Stomach (tissue), 9 donors: ENCODE data around the gene CYP4F8. TPM values are rescaled to one million over a fixed set of nuclear protein-coding genes. Genes with fewer than 3 reads are reported as not detected.
"Not testable (repeated sequence)": the region's sequence is repeated elsewhere in the genome, so short reads cannot be mapped to it uniquely, and the experiment has no call there.

ENCODE experiments used
- DNase-seq, 2 donors: peaks; one replicate each; pipeline versions ENCODE4 v3.0.0 to v3.0.0-alpha.2; 2013 to 2019
- H3K27ac ChIP-seq, 5 donors: fragments of 200-600 bp in 4 of 5; sonication (generic) in 4 of 5; one replicate each; pipeline ENCODE4 v1.5.1; 2013 to 2019; ENCODE audit warnings: mild to moderate bottlenecking in 1 of 5, moderate library complexity in 1 of 5
- H3K27me3 ChIP-seq, 3 donors: fragments of 200-600 bp; sonication (generic); one replicate each; pipeline ENCODE4 v1.5.1; 2017 to 2019; ENCODE audit warnings: mixed run types in 1 of 3
- H3K36me3 ChIP-seq, 4 donors: fragments of 200-600 bp; sonication (generic); 1 replicate in 3 of 4; 2 replicates in 1 of 4; pipeline ENCODE4 v1.5.1; 2016 to 2019
- H3K4me1 ChIP-seq, 4 donors: fragments of 200-600 bp; sonication (generic); one replicate each; pipeline ENCODE4 v1.5.1; 2016 to 2019
- H3K4me3 ChIP-seq, 4 donors: fragments of 200-600 bp; sonication (generic) in 3 of 4; one replicate each; pipeline ENCODE4 v1.5.1; 2016 to 2019; ENCODE audit warnings: mild to moderate bottlenecking in 1 of 4
- H3K9me3 ChIP-seq, 4 donors: fragments of 200-600 bp; sonication (generic); one replicate each; pipeline ENCODE4 v1.5.1; 2016 to 2019
- CTCF ChIP-seq, 7 experiments: fragments of 450-650 bp in 4 of 7; fragments of 200-600 bp in 3 of 7; sonication (generic) in 3 of 7; IDR thresholded peaks; one replicate each; pipeline ENCODE4 v1.5.1; 2016 to 2019; ENCODE audit warnings: antibody characterized with exemption in 7 of 7, control low read depth in 2 of 7, mild to moderate bottlenecking in 1 of 7
- EP300 ChIP-seq: sonication (generic); formaldehyde crosslinking; IDR thresholded peaks from one replicate; pipeline ENCODE4 v1.6.1; 2017; ENCODE audit warnings: antibody characterized with exemption
- POLR2A ChIP-seq, 4 donors: fragments of 450-650 bp; IDR thresholded peaks; one replicate each; pipeline ENCODE4 v1.6.1; 2016; ENCODE audit warnings: antibody characterized with exemption in 4 of 4, control low read depth in 2 of 4, mild to moderate bottlenecking in 1 of 4, moderate library complexity in 1 of 4
- POLR2AphosphoS5 ChIP-seq, 3 donors: sonication (generic); formaldehyde crosslinking; IDR thresholded peaks; one replicate each; pipeline ENCODE4 v1.6.1; 2016; ENCODE audit warnings: antibody characterized with exemption in 3 of 3
- WGBS, 5 donors: extraction: QIAGEN DNeasy Blood & Tissue Kit in 3 of 5; methylation state at CpG; one replicate each; pipeline versions ENCODE4 v1.1.5 to v1.1.7; 2013 to 2018; 5-methylcytosine and 5-hydroxymethylcytosine counted together
- intact Hi-C: fragments of 100-400 bp; cut with DNase I; formaldehyde crosslinking; loops from one replicate; pipeline ENCODE4 v1.15.1; 2023; ENCODE audit warnings: low total_unique reads
- polyA plus RNA-seq, 3 donors: library from polyadenylated mRNA; stranded (reverse); fragments of 200-250 nt; gene quantifications; one replicate each; pipeline ENCODE4 v1.2.3, GENCODE V29; 2013
- total RNA-seq, 5 donors: library from RNA; depleted of rRNA; stranded (reverse); fragments of >200 nt; gene quantifications; one replicate each; pipeline versions ENCODE4 v1.1.0 to v1.2.3, GENCODE V29; 2014 to 2016
- donor health status: healthy with polysubstance abuse.
- donor health status: Bipolar disorder and iron deficiency.
- donor health status: healthy.

The CYP4F8 gene
- total and polyA plus RNA-seq, 8 donors, result not detected

- H3K4me1 ChIP-seq, result peaks cover 7 to 20% (median 11%) of the 10 kb centered on the region in 4 donors
- TF ChIP-seq EP300 (no peak), POLR2A (IDR thresholded peaks at IDR 0.05) (no peak), CTCF (IDR thresholded peaks at IDR 0.05) (no peak), POLR2AphosphoS5 (IDR thresholded peaks at IDR 0.05) (no peak)
- intact Hi-C loops, result no loop called here
- H3K36me3 ChIP-seq, result no peaks in the 10 kb centered on the region
- WGBS, 5 donors, result 53 to 75% (median 72%) methylated on average over 3 of the region's 3 CpGs
- H3K9me3 ChIP-seq, result no peaks in the 10 kb centered on the region
- H3K27me3 ChIP-seq, result peaks cover 0 to 18% (median 0%) of the 10 kb centered on the region in 3 donors
- no peak overlapping the region for H3K4me3 ChIP-seq
- no peak for DNase-seq
- no peak overlapping the region for H3K27ac ChIP-seq
Measured at GRCh38 chr19:15644816-15645215, 29.8 kb downstream of the CYP4F8 start.

GRCh38 chr19:15649526-15649925 is 34.5 kb downstream of the CYP4F8 start:
- H3K9me3 ChIP-seq, result no peaks in the 10 kb centered on the region
- H3K27ac ChIP-seq, result no peak overlapping the region
- H3K4me1 ChIP-seq, result no peaks in the 10 kb centered on the region
- H3K27me3 ChIP-seq, result peaks cover 0 to 40% (median 0%) of the 10 kb centered on the region in 3 donors
- TF ChIP-seq CTCF (IDR thresholded peaks at IDR 0.05), result peak in 1 of 7 experiments; percentile 4
- TF ChIP-seq POLR2A (IDR thresholded peaks at IDR 0.05), result no peak
- DNase-seq, result no peak
- no peaks in the 10 kb centered on the region for H3K36me3 ChIP-seq
- 58 to 73% (median 70%) methylated on average over 2 of the region's 2 CpGs; no CpG with 5 or more reads in 1 of the 5 donors for WGBS, 5 donors
- intact Hi-C loops, result no loop called here
- no peak overlapping the region for H3K4me3 ChIP-seq

DNA sequence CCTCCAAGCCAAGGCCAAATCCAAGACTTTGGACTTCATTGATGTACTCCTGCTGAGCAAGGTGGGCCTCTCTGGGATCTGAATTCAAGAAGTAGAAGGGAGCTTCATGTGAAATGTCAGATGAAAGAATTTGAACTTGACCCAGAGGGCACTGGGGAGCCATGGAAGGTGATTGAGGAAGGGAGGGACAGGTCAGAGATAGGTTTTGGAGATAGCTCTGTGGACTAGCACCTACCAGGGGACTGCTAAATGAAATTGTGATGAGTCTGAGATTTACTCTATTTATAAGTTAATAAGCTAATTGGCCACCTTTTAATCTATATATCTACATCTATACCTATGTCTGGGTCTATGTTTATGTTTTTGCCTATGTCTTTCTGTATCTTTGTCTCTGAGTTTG is 35.1 kb downstream of the CYP4F8 start:
- intact Hi-C loops, result not testable (repeated sequence)

GRCh38 chr19:15651791-15652190 is 36.8 kb downstream of the CYP4F8 start:
- Histone ChIP-seq H3K27ac (no peak overlapping the region), H3K9me3 (no peaks in the 10 kb centered on the region), H3K4me3 (no peak overlapping the region), H3K4me1 (no peaks in the 10 kb centered on the region), H3K27me3 (peaks cover 0 to 34% (median 0%) of the 10 kb centered on the region in 3 donors), H3K36me3 (no peaks in the 10 kb centered on the region)
- TF ChIP-seq POLR2AphosphoS5 (IDR thresholded peaks at IDR 0.05), result no peak
- 61 to 83% (median 69%) methylated on average over 3 of the region's 3 CpGs for WGBS, 5 donors
- intact Hi-C loops, result no loop called here
- no peak for DNase-seq

More for the DNA sequence above, 35.1 kb downstream of the CYP4F8 start:
- H3K4me1 ChIP-seq, H3K9me3 ChIP-seq, DNase-seq, H3K27ac ChIP-seq, H3K4me3 ChIP-seq, H3K36me3 ChIP-seq: not testable (repeated sequence)
- peaks cover 0 to 40% (median 0%) of the 10 kb centered on the region in 3 donors for H3K27me3 ChIP-seq

- no peaks in the 10 kb centered on the region for H3K4me1 ChIP-seq
- TF ChIP-seq POLR2A (IDR thresholded peaks at IDR 0.05), result no peak
- TF ChIP-seq EP300, result no peak
- TF ChIP-seq CTCF (IDR thresholded peaks at IDR 0.05), result no peak
- no peak for TF ChIP-seq POLR2AphosphoS5 (IDR thresholded peaks at IDR 0.05)
- no peaks in the 10 kb centered on the region for H3K36me3 ChIP-seq
- no peak overlapping the region for H3K27ac ChIP-seq
- H3K9me3 ChIP-seq, result no peaks in the 10 kb centered on the region
- 63 to 82% (median 75%) methylated on average over 8 of the region's 8 CpGs for WGBS, 5 donors
- H3K4me3 ChIP-seq, result no peak overlapping the region
- peaks cover 0 to 38% (median 0%) of the 10 kb centered on the region in 3 donors for H3K27me3 ChIP-seq
- DNase-seq, result no peak
- intact Hi-C loops, result no loop called here
Measured at GRCh38 chr19:15652559-15653278, 37.7 kb downstream of the CYP4F8 start.
